ENCODE results near the gene USP17L13. TPM values are rescaled to one million over a fixed set of nuclear protein-coding genes. Genes with fewer than 3 reads are reported as not detected.

The USP17L13 gene
- total RNA-seq, 1 donor from 2014 or later: not detected

Other genes with a start within 250 kb of the USP17L13 start
- not detected in 2 replicates for gene FAM90A26, start 54.5 kb upstream of the USP17L13 start, total RNA-seq (ENCODE audit: low replicate concordance)
- not detected in 2 replicates for gene USP17L10, start 14.2 kb upstream of the USP17L13 start, total RNA-seq (ENCODE audit: low replicate concordance)
- gene USP17L11, start 9.5 kb upstream of the USP17L13 start, total RNA-seq (ENCODE audit: low replicate concordance): not detected in 2 replicates
- not detected in 2 replicates for gene USP17L12, start 4.7 kb upstream of the USP17L13 start, total RNA-seq (ENCODE audit: low replicate concordance)
- gene USP17L15, start 9.5 kb downstream of the USP17L13 start, total RNA-seq (ENCODE audit: low replicate concordance): not detected in 2 replicates
- gene USP17L17, start 19.0 kb downstream of the USP17L13 start, total RNA-seq (ENCODE audit: low replicate concordance): 0.09 TPM in 1 of 2 replicates, not detected in the other
- not detected in 2 replicates for gene USP17L18, start 23.7 kb downstream of the USP17L13 start, total RNA-seq (ENCODE audit: low replicate concordance)
- gene USP17L19, start 28.5 kb downstream of the USP17L13 start, total RNA-seq (ENCODE audit: low replicate concordance): not detected in 2 replicates
- not detected in 2 replicates for gene USP17L20, start 33.2 kb downstream of the USP17L13 start, total RNA-seq (ENCODE audit: low replicate concordance)
- not detected in 2 replicates for gene USP17L21, start 38.0 kb downstream of the USP17L13 start, total RNA-seq (ENCODE audit: low replicate concordance)
- not detected in 2 replicates for gene USP17L22, start 42.7 kb downstream of the USP17L13 start, total RNA-seq (ENCODE audit: low replicate concordance)
- not detected in 2 replicates for gene USP17L24, start 100.3 kb downstream of the USP17L13 start, total RNA-seq (ENCODE audit: low replicate concordance)
- gene USP17L25, start 105.0 kb downstream of the USP17L13 start, total RNA-seq (ENCODE audit: low replicate concordance): not detected in 2 replicates
- not detected in 2 replicates for gene USP17L26, start 109.8 kb downstream of the USP17L13 start, total RNA-seq (ENCODE audit: low replicate concordance)
- not detected in 2 replicates for gene USP17L5, start 114.5 kb downstream of the USP17L13 start, total RNA-seq (ENCODE audit: low replicate concordance)
- not detected in 2 replicates for gene USP17L27, start 119.3 kb downstream of the USP17L13 start, total RNA-seq (ENCODE audit: low replicate concordance)
- gene USP17L28, start 124.0 kb downstream of the USP17L13 start, total RNA-seq (ENCODE audit: low replicate concordance): not detected in 2 replicates
- not detected in 2 replicates for gene USP17L29, start 128.7 kb downstream of the USP17L13 start, total RNA-seq (ENCODE audit: low replicate concordance)
- gene USP17L30, start 138.2 kb downstream of the USP17L13 start, total RNA-seq (ENCODE audit: low replicate concordance): not detected in 2 replicates
- gene DEFB131A, start 219.5 kb downstream of the USP17L13 start, total RNA-seq (ENCODE audit: low replicate concordance): not detected in 2 replicates

All from neural progenitor cell (in vitro differentiated cells).